Progenitor cell of endocrine pancreas (in vitro differentiated cells): ENCODE measurements around the gene OVOL3. TPM values are rescaled to one million over a fixed set of nuclear protein-coding genes. Genes with fewer than 3 reads are reported as not detected.
"Not testable (repeated sequence)": the region's sequence is repeated elsewhere in the genome, so short reads cannot be mapped to it uniquely, and the experiment has no call there.

Source experiments
- DNase-seq: peaks from one replicate; pipeline ENCODE4 v3.0.0; 2021; ENCODE audit warnings: low spot score; ENCODE audit not compliant: unreplicated experiment
- H3K27ac Mint-ChIP-seq: 2 replicates; pipeline ENCODE4 v1.8.0; 2021; ENCODE audit warnings: mild to moderate bottlenecking, moderate library complexity, mixed read lengths
- H3K27me3 Mint-ChIP-seq: 2 replicates; pipeline ENCODE4 v1.8.0; 2021; ENCODE audit warnings: mixed read lengths
- H3K36me3 Mint-ChIP-seq: 2 replicates; pipeline ENCODE4 v1.8.0; 2022; ENCODE audit warnings: mixed read lengths; ENCODE audit not compliant: insufficient read depth
- H3K4me1 Mint-ChIP-seq: 2 replicates; pipeline ENCODE4 v1.8.0; 2021; ENCODE audit warnings: low read depth, mixed read lengths
- H3K4me3 Mint-ChIP-seq: 2 replicates; pipeline ENCODE4 v1.8.0; 2021; ENCODE audit warnings: low read depth, mild to moderate bottlenecking, moderate library complexity, mixed read lengths
- H3K9me3 Mint-ChIP-seq: 2 replicates; pipeline ENCODE4 v1.8.0; 2021; ENCODE audit warnings: low read depth, mixed read lengths
- total RNA-seq: library from RNA; stranded (reverse); gene quantifications from 2 replicates; pipeline ENCODE4 v1.2.1, GENCODE V29; 2021
- TF ChIP-seq, protein P1 (sequence below): fragments of 200-600 bp; sonication (generic); IDR thresholded peaks from one replicate; pipeline ENCODE4 v1.5.0; 2021; ENCODE audit warnings: antibody characterized with exemption, mild to moderate bottlenecking; ENCODE audit not compliant: unreplicated experiment

Gene OVOL3
- total RNA-seq, 1 donor from 2014 or later: not detected

DNA sequence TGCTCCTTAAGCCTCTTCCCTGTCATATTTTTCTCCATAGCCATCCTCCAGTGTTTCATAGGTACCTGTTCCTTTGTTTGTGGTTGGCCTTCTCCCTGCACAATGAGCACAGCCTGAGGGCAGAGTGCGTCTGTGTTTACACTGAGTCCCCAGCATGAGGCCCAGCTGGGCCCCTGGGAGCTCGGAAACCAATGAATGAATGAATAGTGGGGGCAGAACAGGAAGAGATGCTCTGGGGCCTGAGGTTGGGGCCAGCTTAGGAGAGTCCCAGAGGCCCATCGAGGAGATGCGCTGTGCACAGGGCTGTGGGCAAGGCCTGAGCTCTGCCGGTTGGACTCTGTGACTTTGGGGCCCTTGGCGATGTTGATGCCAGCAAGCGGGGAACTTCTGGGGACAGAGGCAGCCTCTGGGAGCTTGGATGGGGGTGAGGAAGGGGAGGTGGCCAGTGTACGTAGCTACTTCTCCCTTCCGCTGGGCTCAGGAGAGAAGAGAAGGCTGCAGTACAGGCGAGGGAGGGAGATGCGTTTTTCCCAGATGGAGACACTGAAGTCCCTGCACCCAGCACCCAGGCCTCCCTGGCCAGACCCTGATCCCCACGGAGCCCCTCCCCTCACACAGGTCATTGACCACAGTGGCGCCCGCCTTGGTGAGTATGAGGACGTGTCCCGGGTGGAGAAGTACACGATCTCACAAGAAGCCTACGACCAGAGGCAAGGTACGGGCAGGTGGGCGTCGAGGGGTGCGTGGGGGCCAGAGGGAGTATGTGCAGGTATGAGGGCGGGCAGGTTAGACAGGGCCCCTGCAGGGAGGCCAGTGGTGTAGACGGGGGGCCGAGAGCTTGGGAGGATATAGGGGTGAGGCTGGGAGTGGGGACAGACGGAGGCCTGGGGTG, 9.4 kb downstream of the OVOL3 start:
- H3K9me3 Mint-ChIP-seq: no peaks in the 10 kb centered on the region
- TF ChIP-seq, protein P1, sequence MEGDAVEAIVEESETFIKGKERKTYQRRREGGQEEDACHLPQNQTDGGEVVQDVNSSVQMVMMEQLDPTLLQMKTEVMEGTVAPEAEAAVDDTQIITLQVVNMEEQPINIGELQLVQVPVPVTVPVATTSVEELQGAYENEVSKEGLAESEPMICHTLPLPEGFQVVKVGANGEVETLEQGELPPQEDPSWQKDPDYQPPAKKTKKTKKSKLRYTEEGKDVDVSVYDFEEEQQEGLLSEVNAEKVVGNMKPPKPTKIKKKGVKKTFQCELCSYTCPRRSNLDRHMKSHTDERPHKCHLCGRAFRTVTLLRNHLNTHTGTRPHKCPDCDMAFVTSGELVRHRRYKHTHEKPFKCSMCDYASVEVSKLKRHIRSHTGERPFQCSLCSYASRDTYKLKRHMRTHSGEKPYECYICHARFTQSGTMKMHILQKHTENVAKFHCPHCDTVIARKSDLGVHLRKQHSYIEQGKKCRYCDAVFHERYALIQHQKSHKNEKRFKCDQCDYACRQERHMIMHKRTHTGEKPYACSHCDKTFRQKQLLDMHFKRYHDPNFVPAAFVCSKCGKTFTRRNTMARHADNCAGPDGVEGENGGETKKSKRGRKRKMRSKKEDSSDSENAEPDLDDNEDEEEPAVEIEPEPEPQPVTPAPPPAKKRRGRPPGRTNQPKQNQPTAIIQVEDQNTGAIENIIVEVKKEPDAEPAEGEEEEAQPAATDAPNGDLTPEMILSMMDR: no peak
- H3K4me1 Mint-ChIP-seq: peaks cover 6% of the 10 kb centered on the region
- H3K4me3 Mint-ChIP-seq: no peak overlapping the region
- no peak for DNase-seq
- H3K27me3 Mint-ChIP-seq: no peaks in the 10 kb centered on the region
- H3K36me3 Mint-ChIP-seq: peaks cover 14% of the 10 kb centered on the region
- no peak overlapping the region for H3K27ac Mint-ChIP-seq

DNA sequence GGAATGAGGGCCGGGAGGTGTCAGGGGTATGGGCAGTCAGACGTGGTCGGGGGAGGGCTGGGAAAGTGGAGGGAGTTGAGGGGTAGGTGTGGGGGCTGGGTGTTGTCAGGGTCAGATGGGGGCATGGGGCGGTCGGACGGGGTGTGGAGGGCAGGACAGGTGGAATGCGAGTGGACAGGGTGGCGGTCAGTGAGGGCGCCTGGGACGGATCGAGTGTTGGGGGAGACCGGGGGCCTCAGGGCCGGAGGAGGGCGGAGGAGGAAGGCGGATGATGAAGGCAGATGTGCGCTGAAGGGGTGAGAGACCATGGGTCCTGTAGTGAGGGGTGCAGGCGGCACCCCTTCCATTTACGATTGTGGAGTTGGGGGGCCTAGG, 10.0 kb downstream of the OVOL3 start:
- peaks cover 19% of the 10 kb centered on the region for H3K36me3 Mint-ChIP-seq
- no peak for DNase-seq

DNA sequence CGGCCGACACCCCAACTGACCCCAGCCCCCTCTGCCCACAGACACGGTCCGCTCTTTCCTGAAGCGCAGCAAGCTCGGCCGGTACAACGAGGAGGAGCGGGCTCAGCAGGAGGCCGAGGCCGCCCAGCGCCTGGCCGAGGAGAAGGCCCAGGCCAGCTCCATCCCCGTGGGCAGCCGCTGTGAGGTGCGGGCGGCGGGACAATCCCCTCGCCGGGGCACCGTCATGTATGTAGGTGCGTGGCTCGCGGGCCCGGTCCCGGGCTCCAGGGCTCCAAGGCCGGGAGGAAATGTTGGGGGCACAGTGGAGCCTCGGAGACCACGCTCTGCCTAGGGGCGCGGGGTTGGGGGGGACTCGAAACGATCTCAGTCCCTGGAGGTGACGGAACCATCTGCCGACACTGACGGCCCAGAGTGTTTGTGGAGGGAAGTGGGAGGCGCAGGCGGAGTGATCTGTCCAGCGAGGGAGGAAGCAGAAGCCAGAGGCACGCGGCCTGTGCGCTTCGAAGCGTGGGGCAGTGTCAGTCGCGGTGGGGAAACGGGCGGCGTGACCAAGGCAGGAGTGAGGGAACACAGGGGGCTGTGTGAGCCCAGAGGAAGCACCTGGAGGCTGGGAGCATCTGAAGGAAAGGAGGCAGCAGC, 10.7 kb downstream of the OVOL3 start:
- H3K9me3 Mint-ChIP-seq: no peaks in the 10 kb centered on the region
- peaks cover 19% of the 10 kb centered on the region for H3K36me3 Mint-ChIP-seq
- no peaks in the 10 kb centered on the region for H3K27me3 Mint-ChIP-seq
- TF ChIP-seq, protein P1: no peak
- no peak for DNase-seq
- H3K4me3 Mint-ChIP-seq: no peak overlapping the region
- peaks cover 4% of the 10 kb centered on the region for H3K4me1 Mint-ChIP-seq
- H3K27ac Mint-ChIP-seq: no peak overlapping the region

More for the DNA sequence above, 10.0 kb downstream of the OVOL3 start:
- H3K27me3 Mint-ChIP-seq: no peaks in the 10 kb centered on the region
- no peak overlapping the region for H3K27ac Mint-ChIP-seq
- peaks cover 6% of the 10 kb centered on the region for H3K4me1 Mint-ChIP-seq
- no peak overlapping the region for H3K4me3 Mint-ChIP-seq
- no peaks in the 10 kb centered on the region for H3K9me3 Mint-ChIP-seq
- TF ChIP-seq, protein P1: no peak

DNA sequence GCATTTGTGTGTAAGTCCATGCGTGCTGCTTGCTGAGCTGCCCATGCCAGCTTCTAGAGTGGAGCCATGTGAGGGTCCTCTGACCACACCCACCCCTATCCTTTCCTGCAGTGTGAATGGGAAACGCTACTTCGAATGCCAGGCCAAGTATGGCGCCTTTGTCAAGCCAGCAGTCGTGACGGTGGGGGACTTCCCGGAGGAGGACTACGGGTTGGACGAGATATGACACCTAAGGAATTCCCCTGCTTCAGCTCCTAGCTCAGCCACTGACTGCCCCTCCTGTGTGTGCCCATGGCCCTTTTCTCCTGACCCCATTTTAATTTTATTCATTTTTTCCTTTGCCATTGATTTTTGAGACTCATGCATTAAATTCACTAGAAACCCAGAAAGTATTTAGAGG, 14.6 kb downstream of the OVOL3 start:
- H3K9me3 Mint-ChIP-seq: no peaks in the 10 kb centered on the region
- H3K36me3 Mint-ChIP-seq: peaks cover 7% of the 10 kb centered on the region
- no peaks in the 10 kb centered on the region for H3K4me1 Mint-ChIP-seq
- H3K27ac Mint-ChIP-seq: no peak overlapping the region
- H3K4me3 Mint-ChIP-seq: no peak overlapping the region
- TF ChIP-seq, protein P1: no peak
- H3K27me3 Mint-ChIP-seq: no peaks in the 10 kb centered on the region
- DNase-seq: no peak

DNA sequence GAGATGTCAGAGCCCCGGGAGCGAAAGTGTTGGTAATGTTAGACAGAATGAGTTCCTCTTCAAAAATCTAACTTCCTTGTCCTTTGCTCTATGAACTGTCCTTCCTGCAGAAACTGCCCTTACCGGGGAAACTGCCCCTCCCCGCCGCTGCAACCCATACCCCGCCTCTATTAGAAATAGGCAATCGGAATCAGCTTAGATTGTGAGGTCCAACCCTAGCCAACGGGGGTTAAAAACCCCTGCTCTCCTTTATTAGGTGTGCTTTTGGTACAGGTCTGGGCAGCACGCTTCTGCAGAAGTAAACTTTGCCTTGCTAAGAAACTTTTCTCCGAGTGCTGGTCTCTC, 17.4 kb downstream of the OVOL3 start:
- DNase-seq: no peak
- peaks cover 3% of the 10 kb centered on the region for H3K4me1 Mint-ChIP-seq
- H3K9me3 Mint-ChIP-seq: no peaks in the 10 kb centered on the region
- TF ChIP-seq, protein P1: no peak
- peak overlapping the region; percentile 79 for H3K4me3 Mint-ChIP-seq
- H3K36me3 Mint-ChIP-seq: peaks cover 5% of the 10 kb centered on the region
- H3K27ac Mint-ChIP-seq: peak overlapping the region; percentile 97
- H3K27me3 Mint-ChIP-seq: no peaks in the 10 kb centered on the region

DNA sequence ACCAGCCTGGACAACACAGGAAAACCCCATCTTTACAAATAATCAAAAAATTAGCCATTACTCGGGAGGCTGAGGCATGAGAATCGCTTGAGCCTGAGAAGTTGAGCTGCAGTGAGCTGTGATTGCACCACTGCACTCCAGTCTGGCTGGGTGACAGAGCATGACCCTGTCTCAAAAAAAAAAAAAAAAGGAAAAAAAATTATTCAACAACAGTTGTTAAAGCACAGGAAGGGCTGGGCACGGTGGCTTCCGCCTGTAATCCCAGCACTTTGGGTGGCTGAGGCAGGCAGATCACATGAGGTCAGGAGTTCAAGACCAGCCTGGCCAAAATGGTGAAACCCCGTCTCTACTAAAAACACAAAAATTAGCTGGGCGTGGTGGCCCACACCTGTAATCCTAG, 20.3 kb downstream of the OVOL3 start:
- H3K27me3 Mint-ChIP-seq: not testable (repeated sequence)

DNA sequence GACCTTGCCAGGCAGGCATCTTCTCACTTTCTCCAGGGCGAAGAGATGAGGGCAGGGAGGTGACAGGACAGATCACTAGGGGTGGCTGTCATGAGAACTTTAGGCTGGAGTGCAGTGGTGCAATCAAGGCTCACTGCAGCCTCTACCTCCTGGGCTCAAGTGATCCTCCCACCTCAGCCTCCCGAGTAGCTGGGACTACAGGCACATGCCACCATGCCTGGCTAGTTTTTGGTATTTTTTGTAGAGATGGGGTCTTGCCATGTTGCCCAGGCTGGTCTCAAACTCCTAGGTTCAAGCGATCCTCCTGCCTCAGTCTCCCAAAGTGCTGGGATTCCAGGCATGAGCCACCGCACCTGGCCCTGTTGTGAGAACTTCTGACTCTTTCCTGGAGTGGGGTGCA, 23.9 kb downstream of the OVOL3 start:
- not testable (repeated sequence) for DNase-seq

More for the DNA sequence above, 20.3 kb downstream of the OVOL3 start:
- not testable (repeated sequence) for H3K9me3 Mint-ChIP-seq, H3K36me3 Mint-ChIP-seq, H3K4me1 Mint-ChIP-seq, H3K4me3 Mint-ChIP-seq, H3K27ac Mint-ChIP-seq, DNase-seq

More for the DNA sequence above, 23.9 kb downstream of the OVOL3 start:
- H3K27me3 Mint-ChIP-seq, H3K27ac Mint-ChIP-seq, H3K4me3 Mint-ChIP-seq, H3K4me1 Mint-ChIP-seq, H3K9me3 Mint-ChIP-seq, H3K36me3 Mint-ChIP-seq: not testable (repeated sequence)
